ENCODE data around the gene PLEKHG7. TPM values are rescaled to one million over a fixed set of nuclear protein-coding genes. Genes with fewer than 3 reads are reported as not detected.

The PLEKHG7 gene
- total and polyA plus RNA-seq, 2 donors (not counting 1 experiment from before 2014, with no cell fraction given): 7.5 to 23.2 TPM

- ChIA-PET POLR2A (no interaction called here), CTCF (no interaction called here)
- ATAC-seq (ENCODE audit: low read depth): no peak
- H3K27ac Mint-ChIP-seq: no peak overlapping the region
- H3K4me3 Mint-ChIP-seq: no peak overlapping the region
- Histone ChIP-seq H3K27me3 (replicated peaks in 1 of 4; ENCODE audit: control extremely low read depth in 1 of 4, control insufficient read depth in 3 of 4, insufficient read depth in 4 of 4, low read length in 3 of 4) (no peaks in the 10 kb centered on the region), H3K4me3 (ENCODE audit: control extremely low read depth in 1 of 5, extremely low read depth in 1 of 5, insufficient read depth in 1 of 5, low read depth in 2 of 5, low read length in 4 of 5) (no peak overlapping the region), H3K9ac (ENCODE audit: low read length) (no peak overlapping the region), H4K20me1 (ENCODE audit: control insufficient read depth, insufficient read depth, low read length, poor library complexity, severe bottlenecking) (no peaks in the 10 kb centered on the region), H2AFZ (ENCODE audit: insufficient read depth, low read depth, low read length, poor library complexity, severe bottlenecking) (no peak overlapping the region), H3K36me3 (replicated peaks in 1 of 2; ENCODE audit: control extremely low read depth in 1 of 2, control insufficient read depth in 1 of 2, extremely low read depth in 1 of 2, insufficient read depth in 2 of 2, low read length in 1 of 2) (no peaks in the 10 kb centered on the region), H3K4me2 (replicated peaks; ENCODE audit: low read depth, low read length, poor library complexity, severe bottlenecking) (no peak overlapping the region), H3K9me3 (ENCODE audit: control extremely low read depth in 1 of 3, control insufficient read depth in 2 of 3, insufficient read depth in 1 of 3, low read length in 2 of 3) (peaks cover 0 to 6% (median 0%) of the 10 kb centered on the region in 3 donors), H3K27ac (ENCODE audit: low read length in 2 of 2) (no peak overlapping the region), H3K79me2 (ENCODE audit: control insufficient read depth, insufficient read depth, low read length) (no peaks in the 10 kb centered on the region), H3K4me1 (ENCODE audit: control insufficient read depth in 2 of 2, insufficient read depth in 2 of 2, low read length in 2 of 2) (peaks cover 6 to 9% of the 10 kb centered on the region in 2 donors)
- H3K9me3 Mint-ChIP-seq (ENCODE audit: insufficient read depth): no peaks in the 10 kb centered on the region
- no peak for DNase-seq
- intact Hi-C loops (cut with micrococcal nuclease): no loop called here
- peaks cover 23% of the 10 kb centered on the region for H3K4me1 Mint-ChIP-seq
- no peaks in the 10 kb centered on the region for H3K27me3 Mint-ChIP-seq
- 87% methylated on average over 1 of the region's 5 CpGs for WGBS (ENCODE audit: insufficient coverage)
- TF ChIP-seq EZH2 (IDR thresholded peaks at IDR 0.05; ENCODE audit: borderline replicate concordance, insufficient read depth, low read depth, low read length, poor library complexity, severe bottlenecking): no peak
- TF ChIP-seq, protein P1, sequence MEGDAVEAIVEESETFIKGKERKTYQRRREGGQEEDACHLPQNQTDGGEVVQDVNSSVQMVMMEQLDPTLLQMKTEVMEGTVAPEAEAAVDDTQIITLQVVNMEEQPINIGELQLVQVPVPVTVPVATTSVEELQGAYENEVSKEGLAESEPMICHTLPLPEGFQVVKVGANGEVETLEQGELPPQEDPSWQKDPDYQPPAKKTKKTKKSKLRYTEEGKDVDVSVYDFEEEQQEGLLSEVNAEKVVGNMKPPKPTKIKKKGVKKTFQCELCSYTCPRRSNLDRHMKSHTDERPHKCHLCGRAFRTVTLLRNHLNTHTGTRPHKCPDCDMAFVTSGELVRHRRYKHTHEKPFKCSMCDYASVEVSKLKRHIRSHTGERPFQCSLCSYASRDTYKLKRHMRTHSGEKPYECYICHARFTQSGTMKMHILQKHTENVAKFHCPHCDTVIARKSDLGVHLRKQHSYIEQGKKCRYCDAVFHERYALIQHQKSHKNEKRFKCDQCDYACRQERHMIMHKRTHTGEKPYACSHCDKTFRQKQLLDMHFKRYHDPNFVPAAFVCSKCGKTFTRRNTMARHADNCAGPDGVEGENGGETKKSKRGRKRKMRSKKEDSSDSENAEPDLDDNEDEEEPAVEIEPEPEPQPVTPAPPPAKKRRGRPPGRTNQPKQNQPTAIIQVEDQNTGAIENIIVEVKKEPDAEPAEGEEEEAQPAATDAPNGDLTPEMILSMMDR (IDR thresholded peaks at IDR 0.05): no peak
Measured at GRCh38 chr12:92675092-92675865, 27.5 kb upstream of the PLEKHG7 start.

GRCh38 chr12:92676710-92677109 is 26.1 kb upstream of the PLEKHG7 start:
- POLR2A ChIA-PET: no interaction called here
- no peak for TF ChIP-seq EZH2 (IDR thresholded peaks at IDR 0.05; ENCODE audit: borderline replicate concordance, insufficient read depth, low read depth, low read length, poor library complexity, severe bottlenecking)
- TF ChIP-seq, protein P1 (IDR thresholded peaks at IDR 0.05): no peak
- H3K9me3 Mint-ChIP-seq (ENCODE audit: insufficient read depth): no peaks in the 10 kb centered on the region
- H3K27me3 Mint-ChIP-seq: no peaks in the 10 kb centered on the region
- Histone ChIP-seq H3K4me2 (replicated peaks; ENCODE audit: low read depth, low read length, poor library complexity, severe bottlenecking) (no peak overlapping the region), H3K36me3 (replicated peaks in 1 of 2; ENCODE audit: control extremely low read depth in 1 of 2, control insufficient read depth in 1 of 2, extremely low read depth in 1 of 2, insufficient read depth in 2 of 2, low read length in 1 of 2) (no peaks in the 10 kb centered on the region), H3K27me3 (replicated peaks in 1 of 4; ENCODE audit: control extremely low read depth in 1 of 4, control insufficient read depth in 3 of 4, insufficient read depth in 4 of 4, low read length in 3 of 4) (no peaks in the 10 kb centered on the region), H2AFZ (ENCODE audit: insufficient read depth, low read depth, low read length, poor library complexity, severe bottlenecking) (no peak overlapping the region), H3K27ac (ENCODE audit: low read length in 2 of 2) (no peak overlapping the region), H3K4me1 (ENCODE audit: control insufficient read depth in 2 of 2, insufficient read depth in 2 of 2, low read length in 2 of 2) (no peaks in the 10 kb centered on the region), H3K9ac (ENCODE audit: low read length) (no peak overlapping the region), H3K79me2 (ENCODE audit: control insufficient read depth, insufficient read depth, low read length) (no peaks in the 10 kb centered on the region), H3K9me3 (ENCODE audit: control extremely low read depth in 1 of 3, control insufficient read depth in 2 of 3, insufficient read depth in 1 of 3, low read length in 2 of 3) (peaks cover 0 to 4% (median 0%) of the 10 kb centered on the region in 3 donors), H3K4me3 (ENCODE audit: control extremely low read depth in 1 of 5, extremely low read depth in 1 of 5, insufficient read depth in 1 of 5, low read depth in 2 of 5, low read length in 4 of 5) (no peak overlapping the region), H4K20me1 (ENCODE audit: control insufficient read depth, insufficient read depth, low read length, poor library complexity, severe bottlenecking) (no peaks in the 10 kb centered on the region)
- peaks cover 11% of the 10 kb centered on the region for H3K4me1 Mint-ChIP-seq
- 94% methylated on average over 3 of the region's 4 CpGs for WGBS (ENCODE audit: insufficient coverage)
- no peak overlapping the region for H3K4me3 Mint-ChIP-seq
- intact Hi-C loops (cut with micrococcal nuclease): no loop called here
- DNase-seq (no peak), ATAC-seq (ENCODE audit: low read depth) (no peak)
- CTCF ChIA-PET: interaction anchor here (1.2 kb wide), 1 partner anchor 25 kb away, joined by 5 read pairs; no protein-coding TSS in a partner anchor
- H3K27ac Mint-ChIP-seq: no peak overlapping the region

Measured in B cell (primary cell).